CD4-positive, alpha-beta T cell treated with Interleukin-4 for 4 hours (primary cell): ENCODE data around the gene WIZ.

Source experiments
- DNase-seq: peaks from one replicate; pipeline ENCODE4 v3.0.0-alpha.2; 2020

WIZ gene

DNA sequence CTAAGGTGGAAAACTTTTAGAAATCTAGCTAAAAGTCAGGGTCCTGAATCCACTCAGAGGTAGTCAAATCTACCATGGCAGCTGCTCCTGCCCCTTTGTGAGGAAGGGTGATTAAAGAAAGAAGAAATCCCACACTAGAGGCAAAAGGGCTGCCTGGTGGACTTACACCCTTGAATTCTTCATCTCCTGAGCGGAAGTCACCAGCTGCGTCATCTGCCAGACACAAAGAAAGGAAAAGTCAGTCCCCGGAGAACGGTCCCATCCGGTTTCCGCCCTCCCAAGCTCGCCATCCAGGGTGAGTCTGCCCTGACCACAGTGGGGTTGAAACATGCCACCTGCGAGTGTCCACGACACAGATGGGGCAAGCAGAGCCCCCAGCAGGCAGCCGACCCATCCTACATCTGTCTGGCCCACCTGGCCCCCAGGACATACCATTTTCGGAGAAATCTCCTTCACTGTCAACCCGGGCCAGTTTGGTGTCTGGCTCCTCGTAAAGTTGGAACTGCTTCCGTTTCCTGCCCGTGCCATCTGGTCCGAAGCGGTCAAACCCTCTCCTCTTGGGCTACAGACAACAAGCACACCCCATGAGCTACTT is 77.9 kb downstream of the WIZ start:
- no peak for DNase-seq

DNA sequence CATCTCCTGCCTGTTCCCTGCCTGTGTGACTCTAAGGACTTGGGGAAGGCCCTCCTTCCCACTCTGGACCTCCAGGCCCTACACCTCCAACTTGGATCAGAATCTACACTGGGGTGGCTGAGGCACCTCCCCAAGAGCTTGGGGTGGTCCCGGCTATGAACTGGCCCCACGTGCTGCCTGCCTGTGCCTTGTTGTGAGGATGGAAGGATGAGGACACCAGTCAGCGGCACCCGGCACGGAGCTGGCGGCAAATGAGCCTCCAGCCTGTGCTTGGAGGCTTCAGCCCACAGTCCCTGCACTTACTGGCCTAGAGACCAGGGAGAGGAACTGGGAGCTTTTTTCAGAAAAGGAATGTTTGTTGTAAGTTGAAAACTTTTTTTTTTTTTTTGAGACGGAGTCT is 78.6 kb downstream of the WIZ start:
- no peak for DNase-seq
